Spleen (tissue), 11 donors: ENCODE results near the gene SYNDIG1. TPM values are rescaled to one million over a fixed set of nuclear protein-coding genes. Genes with fewer than 3 reads are reported as not detected.

ENCODE experiments used
- DNase-seq: peaks from one replicate; pipeline ENCODE4 v3.0.0-alpha.2; 2020
- H3K27ac ChIP-seq, 8 donors: fragments of 200-600 bp; sonication (generic) in 7 of 8; 1 replicate in 4 of 8; 2 replicates in 4 of 8; pipeline versions ENCODE4 v1.5.0 to v1.8.0; 2016 to 2021; ENCODE audit warnings: inconsistent platforms in 4 of 8, mild to moderate bottlenecking in 4 of 8, moderate library complexity in 1 of 8
- H3K27me3 ChIP-seq, 7 donors: fragments of 200-600 bp; sonication (generic) in 6 of 7; replicated peaks in 1 of 7; 1 replicate in 4 of 7; 2 replicates in 3 of 7; pipeline versions ENCODE4 v1.5.0 to v1.8.0; 2016 to 2021; ENCODE audit warnings: inconsistent platforms in 3 of 7, mild to moderate bottlenecking in 1 of 7
- H3K36me3 ChIP-seq, 6 donors: fragments of 200-600 bp; sonication (generic) in 5 of 6; 1 replicate in 4 of 6; 2 replicates in 2 of 6; pipeline versions ENCODE4 v1.5.0 to v1.8.0; 2016 to 2021; ENCODE audit warnings: inconsistent platforms in 2 of 6
- H3K4me1 ChIP-seq, 6 donors: fragments of 200-600 bp; sonication (generic) in 5 of 6; 1 replicate in 3 of 6; 2 replicates in 3 of 6; pipeline versions ENCODE4 v1.5.0 to v1.8.0; 2016 to 2021; ENCODE audit warnings: inconsistent platforms in 3 of 6
- H3K4me3 ChIP-seq, 8 donors: fragments of 200-600 bp; sonication (generic) in 7 of 8; 1 replicate in 4 of 8; 2 replicates in 4 of 8; pipeline versions ENCODE4 v1.5.0 to v1.8.0; 2016 to 2021; ENCODE audit warnings: inconsistent platforms in 4 of 8, mild to moderate bottlenecking in 4 of 8, moderate library complexity in 2 of 8
- H3K9me3 ChIP-seq, 8 donors: fragments of 200-600 bp; sonication (generic) in 7 of 8; 1 replicate in 4 of 8; 2 replicates in 4 of 8; pipeline versions ENCODE4 v1.5.0 to v1.8.0; 2016 to 2021; ENCODE audit warnings: inconsistent platforms in 4 of 8
- POLR2A ChIP-seq, 3 donors: fragments of 450-650 bp; IDR thresholded peaks; one replicate each; pipeline ENCODE4 v1.5.1; 2017; ENCODE audit warnings: antibody characterized with exemption in 3 of 3, mild to moderate bottlenecking in 1 of 3
- POLR2AphosphoS5 ChIP-seq, 3 donors: sonication (generic); formaldehyde crosslinking; IDR thresholded peaks; one replicate each; pipeline ENCODE4 v1.5.1; 2017; ENCODE audit warnings: antibody characterized with exemption in 3 of 3
- WGBS, 5 donors: extraction: QIAGEN DNeasy Blood & Tissue Kit in 3 of 5; methylation state at CpG; one replicate each; pipeline versions ENCODE4 v1.1.5 to v1.1.7; 2013 to 2018; 5-methylcytosine and 5-hydroxymethylcytosine counted together
- intact Hi-C: fragments of 100-400 bp; cut with DNase I; formaldehyde crosslinking; loops from one replicate; pipeline ENCODE4 v1.15.0; 2023; ENCODE audit warnings: low total_unique reads
- polyA plus RNA-seq, 3 donors: library from polyadenylated mRNA; stranded (reverse); fragments of 200-250 nt; gene quantifications; one replicate each; pipeline ENCODE4 v1.2.1, GENCODE V29; 2013
- total RNA-seq, 7 donors: library from RNA; depleted of rRNA in 3 of 7; stranded (reverse); fragments of >200 nt in 3 of 7; fragmentation: NEBNext Ultra II Directional in 4 of 7; extraction: Animal tissue kit (Norgen Biotek cat#: 25700) in 4 of 7; gene quantifications; one replicate each; pipeline versions ENCODE4 v1.1.0 to v1.2.1, GENCODE V29; 2016 to 2021
- TF ChIP-seq, protein P1 (sequence below), 11 experiments: fragments of 200-600 bp in 7 of 11; fragments of 450-650 bp in 4 of 11; sonication (generic) in 4 of 11; IDR thresholded peaks in 8 of 11; conservative IDR thresholded peaks in 3 of 11; 1 replicate in 7 of 11; 2 replicates in 4 of 11; pipeline versions ENCODE4 v1.4.0 to v1.8.0; 2016 to 2021; ENCODE audit warnings: antibody characterized with exemption in 11 of 11, inconsistent platforms in 4 of 11, mild to moderate bottlenecking in 1 of 11
- donor health status: healthy with polysubstance abuse.
- donor health status: DM: no; HTN: no; CAD: no; lungs with moderate emphysema.
- donor health status: DM: no; HTN: no; CAD: no.
- donor health status: Bipolar disorder and iron deficiency.
- donor health status: healthy.
- donor health status: DM: no; HTN: no; CAD: no.
- donor health status: DM: yes; HTN: yes; CAD: no.

SYNDIG1 gene
- total and polyA plus RNA-seq, 10 donors = 0.70 to 3.5 (median 1.3) TPM

DNA sequence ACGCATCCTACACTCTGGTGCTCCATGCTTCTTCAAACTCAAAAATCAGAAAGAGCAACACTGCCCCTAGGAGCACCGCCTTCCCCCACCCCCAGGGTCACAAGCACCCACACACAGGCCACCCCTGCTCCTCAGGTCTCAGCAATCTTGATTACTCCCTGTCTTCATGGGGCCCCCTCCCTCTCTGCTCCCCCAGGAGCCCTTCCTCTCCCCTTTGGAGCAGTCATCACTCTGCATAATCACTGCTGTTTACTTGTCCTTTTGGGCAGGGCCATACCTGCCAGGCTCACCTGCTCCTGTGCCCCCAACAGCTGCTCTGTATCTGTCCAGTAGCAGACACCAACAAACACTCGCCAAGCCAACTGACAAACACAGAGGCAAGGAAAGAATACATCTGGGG lies 7.6 kb upstream of the SYNDIG1 start:
- Histone ChIP-seq H3K4me1 (no peaks in the 10 kb centered on the region), H3K36me3 (no peaks in the 10 kb centered on the region), H3K27ac (no peak overlapping the region), H3K9me3 (no peaks in the 10 kb centered on the region), H3K27me3 (peaks cover 0 to 43% (median 0%) of the 10 kb centered on the region in 7 donors), H3K4me3 (no peak overlapping the region)
- 88 to 94% (median 91%) methylated on average over 3 of the region's 3 CpGs for WGBS, 5 donors
- TF ChIP-seq POLR2AphosphoS5 (IDR thresholded peaks at IDR 0.05) (no peak), POLR2A (IDR thresholded peaks at IDR 0.05) (no peak)
- TF ChIP-seq, protein P1, sequence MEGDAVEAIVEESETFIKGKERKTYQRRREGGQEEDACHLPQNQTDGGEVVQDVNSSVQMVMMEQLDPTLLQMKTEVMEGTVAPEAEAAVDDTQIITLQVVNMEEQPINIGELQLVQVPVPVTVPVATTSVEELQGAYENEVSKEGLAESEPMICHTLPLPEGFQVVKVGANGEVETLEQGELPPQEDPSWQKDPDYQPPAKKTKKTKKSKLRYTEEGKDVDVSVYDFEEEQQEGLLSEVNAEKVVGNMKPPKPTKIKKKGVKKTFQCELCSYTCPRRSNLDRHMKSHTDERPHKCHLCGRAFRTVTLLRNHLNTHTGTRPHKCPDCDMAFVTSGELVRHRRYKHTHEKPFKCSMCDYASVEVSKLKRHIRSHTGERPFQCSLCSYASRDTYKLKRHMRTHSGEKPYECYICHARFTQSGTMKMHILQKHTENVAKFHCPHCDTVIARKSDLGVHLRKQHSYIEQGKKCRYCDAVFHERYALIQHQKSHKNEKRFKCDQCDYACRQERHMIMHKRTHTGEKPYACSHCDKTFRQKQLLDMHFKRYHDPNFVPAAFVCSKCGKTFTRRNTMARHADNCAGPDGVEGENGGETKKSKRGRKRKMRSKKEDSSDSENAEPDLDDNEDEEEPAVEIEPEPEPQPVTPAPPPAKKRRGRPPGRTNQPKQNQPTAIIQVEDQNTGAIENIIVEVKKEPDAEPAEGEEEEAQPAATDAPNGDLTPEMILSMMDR (IDR thresholded peaks at IDR 0.05 in 8 of 11, conservative IDR thresholded peaks at IDR 0.05 in 3 of 11) = no peak
- intact Hi-C loops = no loop called here
- no peak for DNase-seq

DNA sequence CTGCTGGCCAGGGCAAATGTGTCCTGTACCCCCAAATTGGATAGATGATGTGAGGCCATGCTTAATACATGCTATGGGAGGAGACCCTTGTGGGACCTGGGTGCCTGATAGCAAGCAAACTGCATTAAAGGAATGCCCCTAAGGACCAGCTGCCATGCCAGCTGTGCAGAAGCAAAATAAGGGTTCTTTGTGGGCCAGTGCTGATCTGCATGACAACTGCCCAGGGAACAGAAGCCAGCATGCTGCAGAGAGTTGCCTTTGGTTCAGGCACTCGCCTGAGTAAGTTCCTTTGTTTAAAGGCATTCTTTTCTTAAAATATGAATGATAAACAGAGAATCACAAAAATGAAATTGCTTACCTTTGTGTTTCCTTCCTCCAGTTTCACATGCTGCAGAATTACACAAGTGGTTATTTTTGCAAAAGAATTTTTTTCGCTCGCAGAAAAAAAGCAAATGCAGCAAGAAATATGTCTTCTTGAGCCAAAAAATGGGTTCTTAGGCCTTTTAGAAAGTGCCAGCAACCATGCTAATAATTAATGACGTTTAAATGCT lies 6.9 kb upstream of the SYNDIG1 start:
- no peaks in the 10 kb centered on the region for H3K9me3 ChIP-seq
- H3K27me3 ChIP-seq = peaks cover 0 to 45% (median 0%) of the 10 kb centered on the region in 7 donors
- intact Hi-C loops = no loop called here
- no peaks in the 10 kb centered on the region for H3K4me1 ChIP-seq
- WGBS, 5 donors = 61 to 72% (median 68%) methylated on average over 4 of the region's 4 CpGs
- no peak for DNase-seq
- no peak overlapping the region for H3K4me3 ChIP-seq
- no peaks in the 10 kb centered on the region for H3K36me3 ChIP-seq
- H3K27ac ChIP-seq = no peak overlapping the region
- TF ChIP-seq, protein P1 (IDR thresholded peaks at IDR 0.05 in 8 of 11, conservative IDR thresholded peaks at IDR 0.05 in 3 of 11) = no peak
- TF ChIP-seq POLR2A (IDR thresholded peaks at IDR 0.05) = no peak
- TF ChIP-seq POLR2AphosphoS5 (IDR thresholded peaks at IDR 0.05) = no peak

DNA sequence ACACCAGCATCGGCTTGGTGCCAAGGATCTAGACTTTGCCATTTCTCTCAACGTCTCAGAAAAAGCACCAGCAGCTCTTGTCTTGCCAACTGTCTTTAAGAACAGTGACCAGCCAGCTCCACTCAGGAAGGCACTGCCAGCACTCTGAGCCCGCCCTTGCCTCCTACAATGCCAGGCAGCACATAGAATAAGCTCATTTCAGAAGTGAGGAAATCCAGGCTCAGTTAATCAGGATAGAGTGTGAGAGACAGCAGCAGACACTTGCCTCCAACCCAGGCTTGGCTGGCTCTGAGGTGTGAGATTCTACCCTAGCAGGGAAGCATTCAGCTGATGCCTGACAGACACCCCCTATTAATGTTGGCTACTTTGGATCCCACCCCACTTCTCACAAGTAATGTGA lies 4.3 kb upstream of the SYNDIG1 start:
- Histone ChIP-seq H3K4me3 (no peak overlapping the region), H3K36me3 (no peaks in the 10 kb centered on the region), H3K4me1 (peaks cover 1 to 15% (median 6%) of the 10 kb centered on the region in 6 donors), H3K9me3 (no peaks in the 10 kb centered on the region), H3K27me3 (peaks cover 0 to 59% (median 20%) of the 10 kb centered on the region in 7 donors), H3K27ac (no peak overlapping the region)
- intact Hi-C loops = no loop called here
- WGBS, 5 donors = 77 to 92% (median 80%) methylated on average over 1 to 3 of the region's 3 CpGs
- no peak for DNase-seq
- TF ChIP-seq POLR2A (IDR thresholded peaks at IDR 0.05) (no peak), POLR2AphosphoS5 (IDR thresholded peaks at IDR 0.05) (no peak)
- TF ChIP-seq, protein P1 (IDR thresholded peaks at IDR 0.05 in 8 of 11, conservative IDR thresholded peaks at IDR 0.05 in 3 of 11) = no peak

DNA sequence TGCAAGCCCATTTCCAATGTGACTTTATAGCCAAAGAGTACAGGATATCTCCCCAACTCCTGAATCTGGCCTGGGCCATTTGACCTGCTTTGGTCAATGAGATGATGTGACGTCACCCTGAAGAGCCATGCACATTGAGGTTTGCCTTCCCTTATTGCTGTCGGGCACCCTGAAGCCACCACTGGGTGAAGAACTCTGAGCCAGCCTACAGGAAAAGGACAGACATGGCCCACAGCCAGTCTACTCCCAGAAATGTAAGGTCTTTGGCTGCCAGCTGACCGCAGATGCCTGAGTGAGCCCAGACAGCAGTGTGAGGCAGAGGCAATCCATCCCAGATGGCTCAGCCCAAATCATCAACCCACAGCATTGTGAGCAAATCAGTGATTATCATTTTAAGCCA lies 3.7 kb upstream of the SYNDIG1 start:
- 69 to 88% (median 79%) methylated on average over 3 of the region's 3 CpGs for WGBS, 5 donors
- DNase-seq = no peak
- no peak overlapping the region for H3K4me3 ChIP-seq

More for the DNA sequence above, 3.7 kb upstream of the SYNDIG1 start:
- TF ChIP-seq POLR2A (IDR thresholded peaks at IDR 0.05) = no peak
- no peak for TF ChIP-seq POLR2AphosphoS5 (IDR thresholded peaks at IDR 0.05)
- TF ChIP-seq, protein P1 (IDR thresholded peaks at IDR 0.05 in 8 of 11, conservative IDR thresholded peaks at IDR 0.05 in 3 of 11) = no peak
- peaks cover 0 to 64% (median 25%) of the 10 kb centered on the region in 7 donors for H3K27me3 ChIP-seq
- H3K4me1 ChIP-seq = peaks cover 3 to 21% (median 10%) of the 10 kb centered on the region in 6 donors
- intact Hi-C loops = no loop called here
- H3K36me3 ChIP-seq = no peaks in the 10 kb centered on the region
- H3K27ac ChIP-seq = no peak overlapping the region
- H3K9me3 ChIP-seq = no peaks in the 10 kb centered on the region
